ENCODE data around the gene LRRC74A. TPM values are rescaled to one million over a fixed set of nuclear protein-coding genes. Genes with fewer than 3 reads are reported as not detected.

LRRC74A gene
- polyA plus RNA-seq, 1 donor (not counting 4 experiments of a cell fraction or from before 2014, with no cell fraction given), result not detected

DNA sequence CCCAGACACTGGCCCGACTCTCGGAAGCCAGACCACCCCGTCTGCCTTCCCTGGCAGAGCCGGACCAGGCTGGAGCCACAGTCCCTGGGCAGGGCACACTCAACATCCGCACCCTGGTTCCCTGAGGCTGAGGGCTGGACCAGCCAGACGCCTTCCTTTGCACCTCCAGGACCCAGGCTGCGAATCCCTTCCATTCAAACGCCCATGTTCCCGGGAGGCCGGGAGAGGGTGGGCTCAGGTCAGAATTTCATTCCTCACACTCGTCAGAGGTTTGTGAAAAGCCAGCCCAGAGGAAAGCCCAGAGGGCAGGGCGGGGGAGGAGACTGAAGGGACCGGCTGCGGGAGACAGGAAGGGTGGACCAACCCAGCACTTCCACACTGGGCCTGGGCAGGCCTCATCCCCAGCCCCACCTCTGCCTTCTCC is 58.7 kb downstream of the LRRC74A start:
- Histone ChIP-seq H3K9me1 (ENCODE audit: control insufficient read depth, extremely low read depth, insufficient read depth, low read length) (no peaks in the 10 kb centered on the region), H3K4me2 (ENCODE audit: control insufficient read depth, extremely low read depth, insufficient read depth, low read depth, low read length) (peak overlapping the region; percentile 4), H2AFZ (ENCODE audit: control insufficient read depth, low read length) (peak overlapping the region; percentile 47), H3K27me3 (ENCODE audit: control insufficient read depth, extremely low read depth, insufficient read depth, low read length) (no peaks in the 10 kb centered on the region), H3K9me3 (ENCODE audit: control insufficient read depth, low read depth, low read length) (no peaks in the 10 kb centered on the region), H3K36me3 (ENCODE audit: control insufficient read depth in 2 of 2, extremely low read depth in 1 of 2, insufficient read depth in 2 of 2, low read length in 2 of 2) (no peaks in the 10 kb centered on the region), H4K20me1 (ENCODE audit: control insufficient read depth, extremely low read depth, insufficient read depth, low read length) (no peaks in the 10 kb centered on the region), H3K4me3 (ENCODE audit: control insufficient read depth in 2 of 3, extremely low read depth in 1 of 3, insufficient read depth in 2 of 3, low read depth in 1 of 3, low read length in 3 of 3) (no peak overlapping the region), H3K27ac (ENCODE audit: control insufficient read depth, insufficient read depth, low read length) (no peak overlapping the region), H3K4me1 (ENCODE audit: control insufficient read depth, extremely low read depth, insufficient read depth, low read length) (peaks cover 9% of the 10 kb centered on the region), H3K9ac (ENCODE audit: control insufficient read depth, extremely low read depth, insufficient read depth, low read length) (no peak overlapping the region), H3K79me2 (ENCODE audit: control insufficient read depth, insufficient read depth, low read length) (no peaks in the 10 kb centered on the region)
- TF ChIP-seq, protein P1, sequence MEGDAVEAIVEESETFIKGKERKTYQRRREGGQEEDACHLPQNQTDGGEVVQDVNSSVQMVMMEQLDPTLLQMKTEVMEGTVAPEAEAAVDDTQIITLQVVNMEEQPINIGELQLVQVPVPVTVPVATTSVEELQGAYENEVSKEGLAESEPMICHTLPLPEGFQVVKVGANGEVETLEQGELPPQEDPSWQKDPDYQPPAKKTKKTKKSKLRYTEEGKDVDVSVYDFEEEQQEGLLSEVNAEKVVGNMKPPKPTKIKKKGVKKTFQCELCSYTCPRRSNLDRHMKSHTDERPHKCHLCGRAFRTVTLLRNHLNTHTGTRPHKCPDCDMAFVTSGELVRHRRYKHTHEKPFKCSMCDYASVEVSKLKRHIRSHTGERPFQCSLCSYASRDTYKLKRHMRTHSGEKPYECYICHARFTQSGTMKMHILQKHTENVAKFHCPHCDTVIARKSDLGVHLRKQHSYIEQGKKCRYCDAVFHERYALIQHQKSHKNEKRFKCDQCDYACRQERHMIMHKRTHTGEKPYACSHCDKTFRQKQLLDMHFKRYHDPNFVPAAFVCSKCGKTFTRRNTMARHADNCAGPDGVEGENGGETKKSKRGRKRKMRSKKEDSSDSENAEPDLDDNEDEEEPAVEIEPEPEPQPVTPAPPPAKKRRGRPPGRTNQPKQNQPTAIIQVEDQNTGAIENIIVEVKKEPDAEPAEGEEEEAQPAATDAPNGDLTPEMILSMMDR (optimal IDR thresholded peaks at IDR 0.05 in 1 of 3, IDR thresholded peaks at IDR 0.05 in 1 of 3, conservative IDR thresholded peaks at IDR 0.05 in 1 of 3; ENCODE audit: extremely low read depth in 1 of 3, insufficient read depth in 2 of 3, low read length in 3 of 3), result no peak
- no peak for TF ChIP-seq EZH2 (IDR thresholded peaks at IDR 0.05; ENCODE audit: low read length)
- dilution Hi-C loops (cut with MboI; ENCODE audit: extremely low pct_ligation_motif_present, low sequenced_read_pairs), result no loop called here
- DNase-seq (ENCODE audit: low read depth, low spot score), result no peak
- FAIRE-seq, result no peak

DNA sequence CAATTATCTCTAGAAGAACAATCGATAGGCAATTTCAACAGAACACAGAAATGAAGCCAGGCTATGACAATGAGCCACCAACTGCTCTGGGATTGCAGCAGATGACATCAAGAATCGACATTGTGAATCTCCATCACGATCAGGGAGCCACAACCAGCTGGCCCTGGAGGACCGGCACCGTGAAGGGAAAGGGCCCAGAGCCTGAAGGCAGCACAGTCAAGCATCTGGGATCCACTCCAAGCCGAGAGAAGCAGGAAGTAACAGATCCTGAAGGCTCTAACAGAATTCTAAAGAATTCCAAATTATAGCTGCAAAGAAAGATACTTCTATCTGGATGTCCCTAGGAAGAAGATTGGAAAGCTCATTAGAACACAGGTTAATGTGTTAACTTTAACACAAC is 61.0 kb downstream of the LRRC74A start:
- no peaks in the 10 kb centered on the region for H3K9me3 ChIP-seq (ENCODE audit: control insufficient read depth, low read depth, low read length)
- H4K20me1 ChIP-seq (ENCODE audit: control insufficient read depth, extremely low read depth, insufficient read depth, low read length), result no peaks in the 10 kb centered on the region
- no peaks in the 10 kb centered on the region for H3K27me3 ChIP-seq (ENCODE audit: control insufficient read depth, extremely low read depth, insufficient read depth, low read length)
- dilution Hi-C loops (cut with MboI; ENCODE audit: extremely low pct_ligation_motif_present, low sequenced_read_pairs), result no loop called here
- no peak for DNase-seq (ENCODE audit: low read depth, low spot score)
- no peak overlapping the region for H3K9ac ChIP-seq (ENCODE audit: control insufficient read depth, extremely low read depth, insufficient read depth, low read length)
- no peak overlapping the region for H2AFZ ChIP-seq (ENCODE audit: control insufficient read depth, low read length)
- H3K4me1 ChIP-seq (ENCODE audit: control insufficient read depth, extremely low read depth, insufficient read depth, low read length), result peaks cover 9% of the 10 kb centered on the region
- no peak overlapping the region for H3K4me3 ChIP-seq (ENCODE audit: control insufficient read depth in 2 of 3, extremely low read depth in 1 of 3, insufficient read depth in 2 of 3, low read depth in 1 of 3, low read length in 3 of 3)
- no peaks in the 10 kb centered on the region for H3K36me3 ChIP-seq (ENCODE audit: control insufficient read depth in 2 of 2, extremely low read depth in 1 of 2, insufficient read depth in 2 of 2, low read length in 2 of 2)
- H3K79me2 ChIP-seq (ENCODE audit: control insufficient read depth, insufficient read depth, low read length), result no peaks in the 10 kb centered on the region
- H3K9me1 ChIP-seq (ENCODE audit: control insufficient read depth, extremely low read depth, insufficient read depth, low read length), result no peaks in the 10 kb centered on the region
- H3K27ac ChIP-seq (ENCODE audit: control insufficient read depth, insufficient read depth, low read length), result no peak overlapping the region
- peak; percentile 5 for FAIRE-seq
- TF ChIP-seq, protein P1 (optimal IDR thresholded peaks at IDR 0.05 in 1 of 3, IDR thresholded peaks at IDR 0.05 in 1 of 3, conservative IDR thresholded peaks at IDR 0.05 in 1 of 3; ENCODE audit: extremely low read depth in 1 of 3, insufficient read depth in 2 of 3, low read length in 3 of 3), result no peak
- TF ChIP-seq EZH2 (IDR thresholded peaks at IDR 0.05; ENCODE audit: low read length), result no peak
- H3K4me2 ChIP-seq (ENCODE audit: control insufficient read depth, extremely low read depth, insufficient read depth, low read depth, low read length), result no peak overlapping the region

Measured in keratinocyte (primary cell).